Transverse colon (tissue), 4 donors: ENCODE measurements around the gene ATXN10.

Source experiments
- CTCF ChIP-seq, 5 experiments: fragments of 200-600 bp in 3 of 5; fragments of 450-650 bp in 2 of 5; sonication (generic) in 3 of 5; IDR thresholded peaks; 1 replicate in 2 of 5; 2 replicates in 3 of 5; pipeline ENCODE4 v1.5.1; 2016 to 2017; ENCODE audit warnings: antibody characterized with exemption in 5 of 5, inconsistent platforms in 3 of 5, mild to moderate bottlenecking in 2 of 5, moderate library complexity in 1 of 5
- EP300 ChIP-seq: sonication (generic); formaldehyde crosslinking; IDR thresholded peaks from one replicate; pipeline ENCODE4 v1.6.1; 2017; ENCODE audit warnings: antibody characterized with exemption, low read depth
- POLR2A ChIP-seq: fragments of 450-650 bp; IDR thresholded peaks from one replicate; pipeline ENCODE4 v1.6.1; 2016; ENCODE audit warnings: antibody characterized with exemption, mild to moderate bottlenecking, moderate library complexity
- POLR2AphosphoS5 ChIP-seq, 3 donors: sonication (generic); formaldehyde crosslinking; IDR thresholded peaks; one replicate each; pipeline ENCODE4 v1.6.1; 2016; ENCODE audit warnings: antibody characterized with exemption in 3 of 3

GRCh38 chr22:45837508-45837907 is 165.9 kb downstream of the ATXN10 start:
- TF ChIP-seq CTCF (IDR thresholded peaks at IDR 0.05), result no peak
- TF ChIP-seq POLR2A, result no peak
- TF ChIP-seq EP300, result no peak
- TF ChIP-seq POLR2AphosphoS5 (IDR thresholded peaks at IDR 0.05), result no peak
